CD4-positive, alpha-beta memory T cell (primary cell): Measurements from ENCODE around the gene PRIMA1. TPM values are rescaled to one million over a fixed set of nuclear protein-coding genes. Genes with fewer than 3 reads are reported as not detected.
A peak's percentile ranks its signal among the peaks of the same experiment; 100 is the strongest.
"Not testable (repeated sequence)": the region's sequence is repeated elsewhere in the genome, so short reads cannot be mapped to it uniquely, and the experiment has no call there.

Source experiments
- CTCF ChIA-PET: fragments of 350-600 bp; sonication (Branson Sonifier 250); formaldehyde crosslinking; loops from one replicate; lab custom pipeline; 2021; ENCODE audit warnings: inconsistent platforms; ENCODE audit not compliant: partially characterized antibody; lab: Charles Lee
- POLR2A ChIA-PET: fragments of 350-600 bp; sonication (Branson Sonifier 250); formaldehyde crosslinking; loops from one replicate; lab custom pipeline; 2021; ENCODE audit not compliant: partially characterized antibody; lab: Charles Lee
- DNase-seq, 5 donors: peaks; one replicate each; pipeline versions ENCODE4 v3.0.0 to v3.0.0-alpha.2; 2020 to 2022; ENCODE audit warnings: mixed read lengths in 1 of 5
- H3K27ac ChIP-seq: one replicate; pipeline ENCODE4 v1.7.0; 2013; ENCODE audit warnings: low read depth, low read length
- H3K27me3 ChIP-seq: 2 replicates; pipeline ENCODE4 v1.7.0; 2013; ENCODE audit warnings: mild to moderate bottlenecking, low read length, moderate library complexity; ENCODE audit not compliant: insufficient read depth
- H3K36me3 ChIP-seq: 2 replicates; pipeline ENCODE4 v1.7.0; 2013; ENCODE audit warnings: mild to moderate bottlenecking, low read length, moderate library complexity; ENCODE audit not compliant: insufficient read depth
- H3K4me1 ChIP-seq: 2 replicates; pipeline ENCODE4 v1.7.0; 2013; ENCODE audit warnings: mild to moderate bottlenecking, low read length, moderate library complexity; ENCODE audit not compliant: insufficient read depth
- H3K4me3 ChIP-seq, 2 donors: one replicate each; pipeline ENCODE4 v1.7.0; 2013; ENCODE audit warnings: low read length in 2 of 2, mild to moderate bottlenecking in 1 of 2
- H3K9me3 ChIP-seq, 2 donors: one replicate each; pipeline ENCODE4 v1.7.0; 2013; ENCODE audit warnings: low read length in 2 of 2, control low read depth in 1 of 2; ENCODE audit not compliant: control insufficient read depth in 1 of 2
- H3K27ac Mint-ChIP-seq, 7 donors: one replicate each; pipeline ENCODE4 v1.8.0; 2020 to 2021; ENCODE audit warnings: mixed read lengths in 7 of 7, mild to moderate bottlenecking in 6 of 7, inconsistent platforms in 3 of 7, moderate library complexity in 3 of 7
- H3K27me3 Mint-ChIP-seq, 2 donors: one replicate each; pipeline ENCODE4 v1.8.0; 2020 to 2021; ENCODE audit warnings: mixed read lengths in 2 of 2
- H3K36me3 Mint-ChIP-seq, 2 donors: one replicate each; pipeline ENCODE4 v1.8.0; 2020 to 2021; ENCODE audit warnings: mixed read lengths in 2 of 2, inconsistent platforms in 1 of 2, mild to moderate bottlenecking in 1 of 2
- H3K4me1 Mint-ChIP-seq, 4 donors: one replicate each; pipeline ENCODE4 v1.8.0; 2020 to 2021; ENCODE audit warnings: mixed read lengths in 4 of 4, mild to moderate bottlenecking in 1 of 4
- H3K4me3 Mint-ChIP-seq, 8 donors: one replicate each; pipeline ENCODE4 v1.8.0; 2020 to 2021; ENCODE audit warnings: mixed read lengths in 8 of 8, mild to moderate bottlenecking in 7 of 8, moderate library complexity in 6 of 8, inconsistent platforms in 3 of 8
- H3K9me3 Mint-ChIP-seq, 8 donors: one replicate each; pipeline ENCODE4 v1.8.0; 2020 to 2021; ENCODE audit warnings: mixed read lengths in 8 of 8, mild to moderate bottlenecking in 5 of 8, inconsistent platforms in 3 of 8, moderate library complexity in 1 of 8
- intact Hi-C: fragments of 100-400 bp; cut with micrococcal nuclease; formaldehyde crosslinking; loops from one replicate; pipeline ENCODE4 v1.15.1; 2023
- polyA plus RNA-seq, 2 donors: library from polyadenylated mRNA; unstranded; fragments of 300-500 nt; fragmentation: Illumina TruSeq; gene quantifications; one replicate each; pipeline ENCODE4 v1.2.3, GENCODE V29; 2021
- total RNA-seq, 2 experiments: library from RNA; stranded (reverse); gene quantifications; one replicate each; pipeline ENCODE4 v1.2.3, GENCODE V29; 2021

PRIMA1 gene
- total and polyA plus RNA-seq, 4 experiments from 2014 or later = not detected

- ChIA-PET POLR2A (no interaction called here), CTCF (no interaction called here)
- H3K36me3 Mint-ChIP-seq = no peaks in the 10 kb centered on the region
- Histone ChIP-seq H3K9me3 (no peaks in the 10 kb centered on the region), H3K27me3 (no peaks in the 10 kb centered on the region), H3K36me3 (no peaks in the 10 kb centered on the region), H3K27ac (no peak overlapping the region), H3K4me1 (no peaks in the 10 kb centered on the region), H3K4me3 (no peak overlapping the region)
- no peak overlapping the region for H3K27ac Mint-ChIP-seq
- peaks cover 11 to 15% of the 10 kb centered on the region in 2 donors for H3K27me3 Mint-ChIP-seq
- no peak overlapping the region for H3K4me3 Mint-ChIP-seq
- peaks cover 0 to 1% (median 0%) of the 10 kb centered on the region in 8 donors for H3K9me3 Mint-ChIP-seq
- intact Hi-C loops = no loop called here
- no peak for DNase-seq
- H3K4me1 Mint-ChIP-seq = no peaks in the 10 kb centered on the region
These were observed 36.4 kb upstream of the PRIMA1 start for GRCh38 chr14:93824518-93825234.

DNA sequence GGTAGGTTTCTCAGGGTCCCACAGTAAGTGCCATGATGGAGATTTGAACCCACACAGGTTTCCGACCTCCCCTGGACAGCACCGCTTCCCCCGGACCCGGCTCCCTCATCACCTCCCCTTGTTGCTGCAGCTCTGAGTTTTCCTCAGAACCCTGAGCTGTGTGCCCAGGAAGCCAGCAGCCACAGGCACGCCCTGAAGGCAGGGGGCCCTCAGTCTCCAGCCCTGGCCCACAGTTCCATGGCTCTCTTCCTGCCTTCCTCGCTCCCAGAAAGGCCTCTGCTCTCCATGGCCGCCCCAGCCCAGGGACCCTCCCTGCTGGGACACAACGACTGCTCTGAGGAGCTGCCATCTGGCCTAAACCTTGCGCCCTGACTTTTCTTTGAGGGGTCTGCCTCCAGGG is 35.8 kb upstream of the PRIMA1 start:
- H3K4me1 ChIP-seq = no peaks in the 10 kb centered on the region

GRCh38 chr14:93821051-93821450 is 32.8 kb upstream of the PRIMA1 start:
- H3K4me1 ChIP-seq = no peaks in the 10 kb centered on the region
- no peaks in the 10 kb centered on the region for H3K9me3 ChIP-seq
- ChIA-PET POLR2A (no interaction called here), CTCF (interaction anchor here (0.6 kb wide), 1 partner anchor 444 kb away, joined by 3 read pairs; no protein-coding TSS in a partner anchor)
- H3K27me3 ChIP-seq = no peaks in the 10 kb centered on the region
- peaks cover 9 to 12% of the 10 kb centered on the region in 2 donors for H3K27me3 Mint-ChIP-seq
- H3K36me3 ChIP-seq = no peaks in the 10 kb centered on the region
- no peak overlapping the region for H3K27ac ChIP-seq
- intact Hi-C loops = no loop called here
- H3K4me3 ChIP-seq = no peak overlapping the region
- no peaks in the 10 kb centered on the region for H3K4me1 Mint-ChIP-seq
- H3K27ac Mint-ChIP-seq = no peak overlapping the region
- H3K9me3 Mint-ChIP-seq = peaks cover 0 to 4% (median 0%) of the 10 kb centered on the region in 8 donors
- H3K36me3 Mint-ChIP-seq = no peaks in the 10 kb centered on the region
- no peak for DNase-seq
- no peak overlapping the region for H3K4me3 Mint-ChIP-seq

More for the DNA sequence above, 35.8 kb upstream of the PRIMA1 start:
- peaks cover 0 to 2% (median 0%) of the 10 kb centered on the region in 8 donors for H3K9me3 Mint-ChIP-seq
- POLR2A ChIA-PET = no interaction called here
- DNase-seq = no peak
- Histone ChIP-seq H3K4me3 (no peak overlapping the region), H3K27ac (no peak overlapping the region), H3K27me3 (no peaks in the 10 kb centered on the region), H3K9me3 (no peaks in the 10 kb centered on the region), H3K36me3 (no peaks in the 10 kb centered on the region)
- intact Hi-C loops = no loop called here
- H3K4me1 Mint-ChIP-seq = no peaks in the 10 kb centered on the region
- no peak overlapping the region for H3K4me3 Mint-ChIP-seq
- H3K27ac Mint-ChIP-seq = no peak overlapping the region
- H3K36me3 Mint-ChIP-seq = no peaks in the 10 kb centered on the region
- peaks cover 12 to 15% of the 10 kb centered on the region in 2 donors for H3K27me3 Mint-ChIP-seq
- CTCF ChIA-PET = no interaction called here

DNA sequence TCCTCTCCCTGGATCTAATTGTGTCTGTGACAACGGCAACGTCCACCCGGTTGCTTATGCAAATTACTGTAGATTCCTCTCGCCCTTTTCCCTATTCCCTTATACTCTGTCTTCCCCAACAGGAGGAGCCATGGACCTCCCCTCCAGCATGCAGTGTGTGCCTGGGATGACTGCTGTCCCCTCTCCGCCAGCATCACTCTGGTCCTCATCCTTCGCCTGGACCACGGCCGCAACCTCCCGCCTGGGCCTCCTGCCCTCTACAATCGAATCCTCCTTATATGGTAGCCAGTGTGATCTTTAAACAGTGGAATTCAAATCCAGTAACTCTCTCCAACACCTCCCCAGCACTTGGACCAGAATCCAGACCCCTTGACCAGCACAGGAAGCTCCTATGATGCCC is 30.6 kb upstream of the PRIMA1 start:
- no peak overlapping the region for H3K4me3 ChIP-seq
- H3K4me1 ChIP-seq = no peaks in the 10 kb centered on the region
- H3K27me3 ChIP-seq = no peaks in the 10 kb centered on the region
- H3K27ac Mint-ChIP-seq = peak overlapping the region in 1 of 7 donors; percentile 26
- peaks cover 3% of the 10 kb centered on the region in 2 donors for H3K27me3 Mint-ChIP-seq
- no peak for DNase-seq
- H3K27ac ChIP-seq = no peak overlapping the region
- no peaks in the 10 kb centered on the region for H3K36me3 Mint-ChIP-seq
- no peaks in the 10 kb centered on the region for H3K9me3 ChIP-seq
- ChIA-PET CTCF (interaction anchor here (0.8 kb wide), 1 partner anchor 96 kb away, joined by 3 read pairs; no protein-coding TSS in a partner anchor), POLR2A (no interaction called here)
- intact Hi-C loops = no loop called here
- no peaks in the 10 kb centered on the region for H3K4me1 Mint-ChIP-seq
- H3K4me3 Mint-ChIP-seq = no peak overlapping the region
- H3K9me3 Mint-ChIP-seq = peaks cover 0 to 21% (median 11%) of the 10 kb centered on the region in 8 donors
- no peaks in the 10 kb centered on the region for H3K36me3 ChIP-seq

DNA sequence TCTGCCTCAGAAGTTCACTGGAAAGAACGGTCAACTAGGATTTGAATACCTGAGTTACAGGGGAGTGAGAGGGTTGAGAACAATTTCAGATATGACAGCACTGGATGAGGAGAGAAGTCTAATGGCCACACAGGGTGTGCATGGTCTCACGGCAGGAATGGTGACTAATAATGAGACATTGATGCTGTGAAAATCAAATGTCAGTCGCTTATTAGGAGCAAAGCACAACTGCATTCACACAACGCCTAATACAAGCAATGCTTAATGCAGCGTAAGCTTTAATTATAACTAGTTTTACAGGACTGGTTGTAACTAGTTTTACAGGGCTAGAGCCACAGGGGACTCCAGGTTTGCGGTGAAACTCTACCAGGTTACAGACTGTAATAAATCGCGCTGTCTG is 23.4 kb upstream of the PRIMA1 start:
- H3K9me3 Mint-ChIP-seq = peaks cover 2 to 49% (median 15%) of the 10 kb centered on the region in 8 donors
- peaks cover 0 to 2% (median under 1%) of the 10 kb centered on the region in 4 donors for H3K4me1 Mint-ChIP-seq

GRCh38 chr14:93811020-93811419 is 22.7 kb upstream of the PRIMA1 start:
- Mint-ChIP-seq H3K27me3 (peaks cover 2 to 9% of the 10 kb centered on the region in 2 donors), H3K27ac (no peak overlapping the region), H3K4me1 (peaks cover 0 to 2% (median under 1%) of the 10 kb centered on the region in 4 donors), H3K4me3 (no peak overlapping the region), H3K36me3 (no peaks in the 10 kb centered on the region), H3K9me3 (peaks cover 2 to 46% (median 14%) of the 10 kb centered on the region in 8 donors)
- Histone ChIP-seq H3K4me3 (no peak overlapping the region), H3K4me1 (no peaks in the 10 kb centered on the region), H3K9me3 (no peaks in the 10 kb centered on the region), H3K27ac (no peak overlapping the region), H3K36me3 (no peaks in the 10 kb centered on the region), H3K27me3 (no peaks in the 10 kb centered on the region)
- ChIA-PET CTCF (no interaction called here), POLR2A (no interaction called here)
- no peak for DNase-seq
- intact Hi-C loops = no loop called here

More for the DNA sequence above, 23.4 kb upstream of the PRIMA1 start:
- ChIA-PET POLR2A (no interaction called here), CTCF (no interaction called here)
- DNase-seq = no peak
- intact Hi-C loops = no loop called here
- no peak overlapping the region for H3K4me3 ChIP-seq
- no peaks in the 10 kb centered on the region for H3K36me3 ChIP-seq
- no peaks in the 10 kb centered on the region for H3K4me1 ChIP-seq
- H3K27ac ChIP-seq = no peak overlapping the region
- H3K27me3 Mint-ChIP-seq = peaks cover 2 to 9% of the 10 kb centered on the region in 2 donors
- no peaks in the 10 kb centered on the region for H3K27me3 ChIP-seq
- no peak overlapping the region for H3K27ac Mint-ChIP-seq
- no peaks in the 10 kb centered on the region for H3K9me3 ChIP-seq
- no peak overlapping the region for H3K4me3 Mint-ChIP-seq
- no peaks in the 10 kb centered on the region for H3K36me3 Mint-ChIP-seq

GRCh38 chr14:93809491-93810420 is 21.5 kb upstream of the PRIMA1 start:
- H3K27ac Mint-ChIP-seq, H3K4me1 ChIP-seq, H3K27me3 ChIP-seq, H3K27ac ChIP-seq, H3K9me3 ChIP-seq, POLR2A ChIA-PET, DNase-seq, H3K27me3 Mint-ChIP-seq, CTCF ChIA-PET, H3K36me3 Mint-ChIP-seq, intact Hi-C loops, H3K4me1 Mint-ChIP-seq, H3K4me3 ChIP-seq, H3K4me3 Mint-ChIP-seq, H3K36me3 ChIP-seq: not testable (repeated sequence)
- peaks cover 2 to 34% (median 9%) of the 10 kb centered on the region in 8 donors for H3K9me3 Mint-ChIP-seq
